ENCODE measurements around the gene HIF3A.
"Not testable (repeated sequence)": the region's sequence is repeated elsewhere in the genome, so short reads cannot be mapped to it uniquely, and the experiment has no call there.

HIF3A gene

DNA sequence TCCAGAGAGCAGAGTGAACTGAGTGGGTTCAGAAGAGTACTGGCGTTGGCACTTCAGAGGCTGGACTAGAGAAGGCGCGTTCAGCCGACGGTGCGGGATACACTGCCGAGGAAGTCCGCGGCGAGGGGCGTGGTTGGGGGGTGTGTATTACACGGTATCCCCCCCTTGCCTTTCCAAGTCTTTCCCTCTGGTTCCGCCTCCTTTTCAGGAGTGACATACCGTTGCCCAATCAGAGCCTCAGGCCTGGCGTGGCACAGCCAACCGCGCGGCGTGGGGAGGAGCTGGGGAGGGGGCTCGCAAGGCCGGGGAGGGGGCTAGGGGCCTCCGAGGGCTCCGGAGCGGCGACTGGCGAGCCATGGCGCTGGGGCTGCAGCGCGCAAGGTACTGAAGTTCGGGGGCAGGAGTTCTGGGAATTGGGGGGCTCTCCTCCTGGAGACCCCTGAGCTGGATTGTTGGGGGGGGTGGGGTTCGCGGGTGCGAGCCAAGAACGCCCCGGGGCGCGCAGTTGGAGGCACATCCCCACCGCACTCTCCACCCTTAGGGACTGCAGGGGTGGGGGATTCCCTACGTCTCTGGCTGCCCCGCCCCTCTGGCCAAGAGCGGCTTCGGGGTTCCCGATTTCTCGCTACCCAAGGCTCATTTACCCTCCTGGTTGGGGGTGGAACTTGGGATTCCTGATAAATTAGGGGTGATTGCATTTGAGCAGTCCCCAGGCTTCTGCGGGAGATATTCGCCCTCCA lies at the start of gene HIF3A:
TSS of gene HIF3A (plus strand) at position 321 of the 740 bp plus-strand sequence. CDS start at position 356, 35 bp downstream.
- no peak for DNase-seq

DNA sequence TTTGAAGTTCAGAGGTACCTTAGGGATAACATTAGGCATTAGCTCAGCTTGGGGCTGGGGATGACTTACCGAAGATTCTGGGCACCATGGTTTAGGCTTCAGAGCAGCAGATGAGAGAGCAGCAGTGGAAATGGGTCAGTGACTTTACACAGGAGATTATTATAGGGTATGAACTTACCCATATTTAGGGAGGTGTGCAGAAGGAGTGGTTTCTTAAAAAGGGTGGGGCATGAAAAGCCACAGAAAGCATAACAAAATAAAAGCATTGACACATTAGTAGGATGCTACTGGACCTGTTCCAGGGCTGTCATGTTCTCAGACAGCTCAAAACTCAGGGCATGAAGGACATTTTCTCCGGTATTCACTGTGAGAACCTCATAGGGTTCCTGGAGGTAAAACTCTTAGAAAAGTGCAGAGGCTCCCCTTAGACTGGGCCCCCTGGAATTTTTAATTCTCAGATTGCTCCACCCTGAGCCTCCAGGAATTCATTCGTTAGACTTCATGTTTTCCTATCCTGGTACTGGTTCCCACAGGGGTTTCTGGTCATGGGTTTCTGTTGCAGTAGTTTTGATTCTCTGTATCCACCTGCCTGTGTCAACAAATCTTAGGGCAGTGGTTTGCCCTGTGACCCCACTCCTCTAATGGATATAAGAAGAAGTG lies 46.6 kb upstream of the HIF3A start:
- no peak for DNase-seq

DNA sequence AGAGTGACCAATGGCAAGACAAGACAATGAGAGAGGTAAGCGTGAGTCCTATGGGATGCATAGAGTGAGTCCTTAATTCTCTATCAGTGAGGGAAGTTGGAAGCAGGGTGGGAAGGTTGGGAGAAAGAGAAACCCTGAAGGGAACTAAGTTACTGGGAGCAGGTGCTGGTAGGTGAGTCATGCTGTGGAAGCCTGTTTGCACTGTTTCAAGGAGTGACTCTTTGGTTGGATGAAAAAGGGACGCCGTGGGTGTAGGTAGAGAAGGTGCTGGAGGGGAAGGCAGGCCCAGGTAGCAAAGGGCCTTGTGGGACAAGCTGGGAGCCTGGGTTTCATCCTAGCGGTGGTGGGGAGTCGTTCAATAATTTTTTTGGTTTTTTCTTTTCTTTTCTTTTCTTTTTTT lies 45.4 kb upstream of the HIF3A start:
- no peak for DNase-seq

DNA sequence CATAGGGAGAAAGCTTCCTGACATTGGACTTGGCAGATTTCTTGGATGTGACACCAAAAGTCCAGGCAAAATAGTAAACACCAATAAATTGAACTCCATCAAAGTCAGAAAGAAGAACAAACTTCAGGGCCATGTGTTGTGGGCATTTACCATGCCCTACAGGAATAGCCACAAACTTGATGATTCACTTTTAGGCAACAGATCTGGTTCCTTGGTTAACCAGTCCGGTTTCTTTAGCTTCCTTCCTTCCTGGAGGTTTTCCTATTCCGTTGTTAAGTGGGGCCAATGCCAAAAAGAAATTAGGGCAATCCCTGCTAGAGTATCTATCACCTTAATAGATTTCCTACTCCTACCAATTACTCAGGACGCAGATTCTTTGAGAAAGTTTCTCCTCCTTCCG lies 42.1 kb upstream of the HIF3A start:
- no peak for DNase-seq

- no peak for DNase-seq
Observed at GRCh38 chr19:46256855-46257254, 40.0 kb upstream of the HIF3A start.

DNA sequence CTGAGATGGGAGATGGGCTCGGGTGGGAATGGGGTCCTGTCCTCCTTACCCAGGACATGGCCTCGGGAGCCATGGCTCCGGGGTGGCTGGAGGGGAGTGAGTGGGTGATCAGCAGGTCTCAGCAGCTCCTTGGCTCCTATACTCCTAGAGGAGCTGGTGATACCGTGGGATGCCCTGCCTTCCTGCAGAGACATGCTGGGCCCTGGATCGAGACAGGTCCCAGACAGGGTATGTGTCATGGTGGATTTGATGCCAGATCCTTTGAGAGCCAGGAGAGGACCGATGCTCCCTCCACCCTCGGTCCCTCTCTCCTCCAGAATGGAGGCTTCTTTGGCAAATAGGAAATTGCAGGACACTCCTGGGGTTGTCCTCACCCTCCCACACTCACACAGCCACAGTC lies 35.3 kb upstream of the HIF3A start:
- not testable (repeated sequence) for DNase-seq

GRCh38 chr19:46262684-46263296 lies 34.1 kb upstream of the HIF3A start:
- DNase-seq = not testable (repeated sequence)

- not testable (repeated sequence) for DNase-seq
Observed at GRCh38 chr19:46264801-46265200, 32.0 kb upstream of the HIF3A start.

- peak; percentile 28 for DNase-seq
Observed at GRCh38 chr19:46265217-46265828, 31.5 kb upstream of the HIF3A start.

- DNase-seq = no peak
Observed at GRCh38 chr19:46269101-46269500, 27.7 kb upstream of the HIF3A start.

- DNase-seq = no peak
Observed at GRCh38 chr19:46270521-46271256, 26.2 kb upstream of the HIF3A start.

DNA sequence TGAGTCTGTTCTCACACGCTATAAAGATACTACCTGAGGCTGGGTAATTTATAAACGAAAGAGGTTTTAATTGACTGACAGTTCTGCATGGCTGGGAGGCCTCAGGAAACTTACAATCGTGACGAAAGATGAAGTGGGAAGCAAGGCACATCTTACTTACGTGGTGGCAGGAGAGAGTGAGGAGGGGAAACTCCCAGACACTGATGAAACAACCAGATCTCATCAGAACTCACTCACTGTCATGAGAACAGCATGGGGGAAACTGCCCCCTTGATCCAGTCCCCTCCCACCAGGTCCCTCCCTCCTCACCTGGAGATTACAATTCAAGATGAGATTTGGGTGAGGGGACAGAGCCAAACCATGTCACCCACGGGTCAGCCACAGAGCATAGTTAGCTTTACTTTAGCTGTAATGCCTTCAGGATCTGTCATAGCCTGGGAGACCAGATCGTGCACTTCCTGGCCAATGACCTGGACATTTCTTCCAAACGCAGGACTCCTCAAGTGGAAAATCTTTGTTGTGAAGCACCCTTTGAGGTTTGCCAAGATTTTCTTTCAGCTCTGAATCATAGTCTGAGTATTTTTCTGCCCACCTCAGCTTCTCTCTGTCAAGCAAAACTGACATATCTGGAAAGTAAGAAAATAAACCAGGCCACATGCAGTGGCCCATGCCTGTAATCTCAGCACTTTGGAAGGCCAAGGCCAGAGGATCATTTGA lies 25.2 kb upstream of the HIF3A start:
- no peak for DNase-seq

GRCh38 chr19:46273931-46274330 lies 22.9 kb upstream of the HIF3A start:
- DNase-seq = not testable (repeated sequence)

- DNase-seq = no peak
Observed at GRCh38 chr19:46279177-46279576, 17.7 kb upstream of the HIF3A start.

GRCh38 chr19:46283771-46284170 lies 13.1 kb upstream of the HIF3A start:
- no peak for DNase-seq

- no peak for DNase-seq
Observed at GRCh38 chr19:46284635-46285034, 12.2 kb upstream of the HIF3A start.

DNA sequence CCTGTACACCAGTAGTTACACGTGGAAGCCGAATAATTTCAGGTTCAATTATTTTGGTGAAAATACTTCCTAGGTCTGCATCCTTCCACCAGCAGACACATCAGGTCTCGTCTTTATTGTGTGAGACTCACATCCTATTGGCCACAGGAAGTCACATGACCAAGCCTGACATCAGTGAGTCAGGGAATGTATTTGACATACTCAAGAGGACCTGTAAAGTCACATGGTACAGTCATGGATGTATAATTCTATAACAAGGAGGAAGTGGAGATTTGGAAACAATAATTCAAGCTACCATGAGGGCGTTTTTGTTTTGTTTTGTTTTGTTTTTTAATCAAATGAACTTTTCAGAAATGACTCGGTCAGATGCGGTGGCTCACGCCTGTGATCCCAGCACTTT lies 9.3 kb upstream of the HIF3A start:
- no peak for DNase-seq

GRCh38 chr19:46288896-46289588 lies 7.8 kb upstream of the HIF3A start:
- peak; percentile 3 for DNase-seq

GRCh38 chr19:46289724-46290619 lies 6.9 kb upstream of the HIF3A start:
- no peak for DNase-seq

GRCh38 chr19:46291829-46292228 lies 5.0 kb upstream of the HIF3A start:
- no peak for DNase-seq

GRCh38 chr19:46294494-46294893 lies 2.3 kb upstream of the HIF3A start:
- no peak for DNase-seq
